Measurements from ENCODE around the gene TEF.
A peak's percentile ranks its signal among the peaks of the same experiment; 100 is the strongest.

The TEF gene

GRCh38 chr22:41444360-41445128 is 62.8 kb downstream of the TEF start:
- Histone ChIP-seq H3K27me3 (ENCODE audit: control insufficient read depth, insufficient read depth, low read length) (no peaks in the 10 kb centered on the region), H3K9ac (ENCODE audit: low read depth, low read length) (peak overlapping the region; percentile 93), H3K36me3 (ENCODE audit: control insufficient read depth, insufficient read depth, low read length) (peaks cover 30% of the 10 kb centered on the region), H3K4me1 (ENCODE audit: control insufficient read depth, insufficient read depth, low read length) (peaks cover 6% of the 10 kb centered on the region), H3K4me3 (ENCODE audit: low read depth, low read length) (peak overlapping the region; percentile 80), H3K9me3 (ENCODE audit: control insufficient read depth, insufficient read depth, low read length) (no peaks in the 10 kb centered on the region), H3K27ac (ENCODE audit: low read depth, low read length) (peak overlapping the region; percentile 100)

DNA sequence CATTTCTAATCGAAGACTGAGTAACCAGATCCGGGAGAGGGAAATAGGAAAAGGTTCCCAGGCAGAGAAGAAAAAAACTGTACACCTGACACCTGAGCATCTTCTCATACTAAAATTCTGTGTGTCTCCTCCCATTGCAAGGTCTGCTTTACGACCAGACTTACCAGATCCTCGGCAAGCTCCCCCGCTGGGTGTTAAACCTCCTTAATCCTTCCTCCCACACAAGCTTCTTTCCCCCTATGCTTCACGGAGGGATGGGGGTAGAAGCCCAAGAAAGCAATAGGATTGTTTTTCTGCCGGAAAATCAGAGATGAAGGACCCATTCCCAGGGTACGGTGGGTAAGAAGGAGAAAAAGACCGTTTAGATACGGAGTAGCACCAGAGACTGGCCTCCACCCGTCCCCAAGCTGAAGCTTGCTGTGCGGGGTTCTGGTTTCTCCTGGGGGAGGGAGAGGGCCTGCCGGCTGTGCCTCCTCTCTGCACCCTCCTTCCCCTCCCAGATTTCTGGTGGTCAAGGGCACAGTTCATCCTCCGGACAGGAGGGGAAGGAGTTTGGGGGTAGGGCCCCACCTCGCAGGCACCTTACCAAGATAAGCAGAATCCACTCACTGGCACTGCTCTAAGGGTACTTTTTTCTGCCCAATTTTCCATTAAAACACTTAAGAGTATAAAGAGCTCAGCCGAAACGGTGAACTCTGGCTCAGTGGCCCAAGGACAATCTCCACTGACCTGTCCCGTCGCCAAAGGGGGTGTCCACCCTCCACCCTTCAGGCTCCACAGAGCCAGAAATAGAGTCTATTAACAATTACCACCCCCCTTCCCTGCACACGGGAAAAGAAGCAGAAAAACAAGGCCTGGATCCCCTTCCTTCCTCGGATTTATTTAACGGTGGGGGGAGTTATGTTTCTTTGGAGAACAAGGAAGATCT is 63.7 kb downstream of the TEF start:
- peaks cover 25% of the 10 kb centered on the region for H3K36me3 ChIP-seq (ENCODE audit: control insufficient read depth, insufficient read depth, low read length)
- H3K27ac ChIP-seq (ENCODE audit: low read depth, low read length): peak overlapping the region; percentile 100
- H3K4me3 ChIP-seq (ENCODE audit: low read depth, low read length): peak overlapping the region; percentile 80
- peak overlapping the region; percentile 93 for H3K9ac ChIP-seq (ENCODE audit: low read depth, low read length)
- H3K4me1 ChIP-seq (ENCODE audit: control insufficient read depth, insufficient read depth, low read length): peaks cover 6% of the 10 kb centered on the region
- H3K9me3 ChIP-seq (ENCODE audit: control insufficient read depth, insufficient read depth, low read length): no peaks in the 10 kb centered on the region
- no peaks in the 10 kb centered on the region for H3K27me3 ChIP-seq (ENCODE audit: control insufficient read depth, insufficient read depth, low read length)

- H3K9me3 ChIP-seq (ENCODE audit: control insufficient read depth, insufficient read depth, low read length): no peaks in the 10 kb centered on the region
- H3K27me3 ChIP-seq (ENCODE audit: control insufficient read depth, insufficient read depth, low read length): no peaks in the 10 kb centered on the region
- H3K27ac ChIP-seq (ENCODE audit: low read depth, low read length): peak overlapping the region; percentile 100
Observed at GRCh38 chr22:41446057-41446501, 64.3 kb downstream of the TEF start.

DNA sequence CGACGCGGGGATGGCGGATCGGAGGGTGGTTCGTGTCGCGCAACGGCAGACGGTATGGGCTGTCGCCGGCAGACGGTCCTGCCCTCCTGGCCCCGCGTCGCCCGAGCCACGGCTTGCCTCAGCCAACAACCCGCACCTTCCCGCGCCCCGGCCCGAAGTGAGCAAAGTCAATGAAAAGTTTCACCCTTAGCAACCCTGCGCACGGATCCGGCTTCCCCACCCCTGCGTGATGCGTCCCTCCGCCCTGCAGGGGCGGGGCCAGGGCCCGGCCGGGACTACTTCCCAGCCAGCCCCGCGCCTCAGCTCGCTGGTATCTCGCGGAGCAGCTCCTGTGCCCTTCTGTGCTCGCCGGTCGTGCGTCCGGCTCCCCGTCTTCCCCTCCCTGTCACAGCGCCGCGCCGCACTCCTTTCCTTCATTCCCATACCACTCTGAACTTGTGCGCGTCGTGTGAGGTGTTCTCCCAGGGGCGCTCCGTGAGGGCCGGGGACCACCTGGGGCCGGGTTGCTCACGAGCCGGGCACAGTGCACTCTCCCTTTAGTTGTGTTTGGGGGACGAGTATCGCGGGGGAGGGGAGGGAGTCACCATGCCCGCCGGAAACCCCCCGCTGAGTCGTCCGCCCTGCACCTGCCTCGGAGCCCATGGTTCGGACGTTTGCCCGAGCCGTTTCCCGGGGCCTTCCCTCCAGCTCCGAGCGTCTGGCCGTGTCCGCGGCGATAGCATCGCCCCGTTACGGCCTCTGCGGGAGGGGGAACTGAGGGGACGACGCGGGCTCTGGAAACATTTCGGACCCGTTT is 65.1 kb downstream of the TEF start, which contains the start of gene TOB2:
Gene TOB2 (minus strand): TSS at position 163 of the 796 bp plus-strand sequence. CDS start 9,456 bp downstream, outside the sequence.
- H3K9ac ChIP-seq (ENCODE audit: low read depth, low read length): peak within 1 kb of the TSS; percentile 93
- peaks cover 6% of the 10 kb centered on the region for H3K4me1 ChIP-seq (ENCODE audit: control insufficient read depth, insufficient read depth, low read length)
- peaks cover 15% of the 10 kb centered on the region for H3K36me3 ChIP-seq (ENCODE audit: control insufficient read depth, insufficient read depth, low read length)
- peak within 1 kb of the TSS; percentile 80 for H3K4me3 ChIP-seq (ENCODE audit: low read depth, low read length)
- peak within 1 kb of the TSS; percentile 100 for H3K27ac ChIP-seq (ENCODE audit: low read depth, low read length)
- H3K27me3 ChIP-seq (ENCODE audit: control insufficient read depth, insufficient read depth, low read length): no peaks in the 10 kb centered on the region
- no peaks in the 10 kb centered on the region for H3K9me3 ChIP-seq (ENCODE audit: control insufficient read depth, insufficient read depth, low read length)

More at GRCh38 chr22:41446057-41446501, 64.3 kb downstream of the TEF start:
- Histone ChIP-seq H3K36me3 (ENCODE audit: control insufficient read depth, insufficient read depth, low read length) (peaks cover 18% of the 10 kb centered on the region), H3K4me3 (ENCODE audit: low read depth, low read length) (peak overlapping the region; percentile 80), H3K4me1 (ENCODE audit: control insufficient read depth, insufficient read depth, low read length) (peaks cover 6% of the 10 kb centered on the region), H3K9ac (ENCODE audit: low read depth, low read length) (peak overlapping the region; percentile 93)

- Histone ChIP-seq H3K4me1 (ENCODE audit: control insufficient read depth, insufficient read depth, low read length) (peaks cover 6% of the 10 kb centered on the region), H3K27me3 (ENCODE audit: control insufficient read depth, insufficient read depth, low read length) (no peaks in the 10 kb centered on the region), H3K9ac (ENCODE audit: low read depth, low read length) (peak overlapping the region; percentile 93), H3K4me3 (ENCODE audit: low read depth, low read length) (peak overlapping the region; percentile 80), H3K9me3 (ENCODE audit: control insufficient read depth, insufficient read depth, low read length) (no peaks in the 10 kb centered on the region), H3K36me3 (ENCODE audit: control insufficient read depth, insufficient read depth, low read length) (peaks cover 7% of the 10 kb centered on the region), H3K27ac (ENCODE audit: low read depth, low read length) (peak overlapping the region; percentile 100)
Observed at GRCh38 chr22:41447435-41448188, 65.9 kb downstream of the TEF start.

GRCh38 chr22:41448189-41448808 is 66.6 kb downstream of the TEF start:
- Histone ChIP-seq H3K9ac (ENCODE audit: low read depth, low read length) (peak overlapping the region; percentile 93), H3K4me1 (ENCODE audit: control insufficient read depth, insufficient read depth, low read length) (peaks cover 6% of the 10 kb centered on the region), H3K27ac (ENCODE audit: low read depth, low read length) (peak overlapping the region; percentile 100), H3K4me3 (ENCODE audit: low read depth, low read length) (peak overlapping the region; percentile 80), H3K27me3 (ENCODE audit: control insufficient read depth, insufficient read depth, low read length) (no peaks in the 10 kb centered on the region), H3K9me3 (ENCODE audit: control insufficient read depth, insufficient read depth, low read length) (no peaks in the 10 kb centered on the region), H3K36me3 (ENCODE audit: control insufficient read depth, insufficient read depth, low read length) (no peaks in the 10 kb centered on the region; the same call in 1 of the 2 replicates)

All from HUES48 (cell line).